ENCODE data around the gene TTLL12. TPM values are rescaled to one million over a fixed set of nuclear protein-coding genes. Genes with fewer than 3 reads are reported as not detected.

Gene TTLL12
- polyA plus RNA-seq, 1 donor (not counting 4 experiments of a cell fraction or from before 2014, with no cell fraction given) = 22.1 TPM

GRCh38 chr22:43216738-43217137 lies 29.8 kb upstream of the TTLL12 start:
- peaks cover 6% of the 10 kb centered on the region for H3K27me3 ChIP-seq (ENCODE audit: control insufficient read depth, extremely low read depth, insufficient read depth, low read length)

DNA sequence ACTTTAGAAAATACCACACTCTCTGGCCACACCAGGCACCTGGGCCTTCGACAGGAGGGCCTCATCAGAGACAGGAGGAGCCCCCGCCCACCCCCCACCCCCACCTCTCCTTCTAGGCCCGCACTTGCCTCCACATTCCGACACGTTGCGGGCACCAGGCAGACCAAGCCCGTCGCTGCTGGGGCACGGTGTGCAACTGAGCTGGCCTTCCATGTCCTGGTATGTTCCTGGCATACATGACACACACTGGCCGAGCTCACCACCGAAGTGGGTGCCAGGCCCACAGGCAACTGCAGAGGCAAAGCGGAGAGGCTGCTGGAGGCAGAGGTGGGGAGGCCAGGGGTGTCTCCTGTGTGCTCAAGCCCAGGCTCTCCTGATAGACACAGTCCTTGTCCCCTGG lies 27.0 kb upstream of the TTLL12 start:
- Histone ChIP-seq H2AFZ (ENCODE audit: control insufficient read depth, low read length) (no peak overlapping the region), H3K4me1 (ENCODE audit: control insufficient read depth, extremely low read depth, insufficient read depth, low read length) (no peaks in the 10 kb centered on the region), H4K20me1 (ENCODE audit: control insufficient read depth, extremely low read depth, insufficient read depth, low read length) (no peaks in the 10 kb centered on the region), H3K27me3 (ENCODE audit: control insufficient read depth, extremely low read depth, insufficient read depth, low read length) (no peaks in the 10 kb centered on the region), H3K36me3 (ENCODE audit: control insufficient read depth in 2 of 2, extremely low read depth in 1 of 2, insufficient read depth in 2 of 2, low read length in 2 of 2) (no peaks in the 10 kb centered on the region), H3K9me3 (ENCODE audit: control insufficient read depth, low read depth, low read length) (no peaks in the 10 kb centered on the region), H3K9ac (ENCODE audit: control insufficient read depth, extremely low read depth, insufficient read depth, low read length) (no peak overlapping the region), H3K4me2 (ENCODE audit: control insufficient read depth, extremely low read depth, insufficient read depth, low read depth, low read length) (no peak overlapping the region), H3K4me3 (ENCODE audit: control insufficient read depth in 2 of 3, extremely low read depth in 1 of 3, insufficient read depth in 2 of 3, low read depth in 1 of 3, low read length in 3 of 3) (no peak overlapping the region), H3K9me1 (ENCODE audit: control insufficient read depth, extremely low read depth, insufficient read depth, low read length) (no peaks in the 10 kb centered on the region), H3K79me2 (ENCODE audit: control insufficient read depth, insufficient read depth, low read length) (no peaks in the 10 kb centered on the region), H3K27ac (ENCODE audit: control insufficient read depth, insufficient read depth, low read length) (no peak overlapping the region)
- dilution Hi-C loops (cut with MboI; ENCODE audit: extremely low pct_ligation_motif_present, low sequenced_read_pairs) = no loop called here
- FAIRE-seq (no peak), DNase-seq (ENCODE audit: low read depth, low spot score) (no peak)
- TF ChIP-seq, protein P1, sequence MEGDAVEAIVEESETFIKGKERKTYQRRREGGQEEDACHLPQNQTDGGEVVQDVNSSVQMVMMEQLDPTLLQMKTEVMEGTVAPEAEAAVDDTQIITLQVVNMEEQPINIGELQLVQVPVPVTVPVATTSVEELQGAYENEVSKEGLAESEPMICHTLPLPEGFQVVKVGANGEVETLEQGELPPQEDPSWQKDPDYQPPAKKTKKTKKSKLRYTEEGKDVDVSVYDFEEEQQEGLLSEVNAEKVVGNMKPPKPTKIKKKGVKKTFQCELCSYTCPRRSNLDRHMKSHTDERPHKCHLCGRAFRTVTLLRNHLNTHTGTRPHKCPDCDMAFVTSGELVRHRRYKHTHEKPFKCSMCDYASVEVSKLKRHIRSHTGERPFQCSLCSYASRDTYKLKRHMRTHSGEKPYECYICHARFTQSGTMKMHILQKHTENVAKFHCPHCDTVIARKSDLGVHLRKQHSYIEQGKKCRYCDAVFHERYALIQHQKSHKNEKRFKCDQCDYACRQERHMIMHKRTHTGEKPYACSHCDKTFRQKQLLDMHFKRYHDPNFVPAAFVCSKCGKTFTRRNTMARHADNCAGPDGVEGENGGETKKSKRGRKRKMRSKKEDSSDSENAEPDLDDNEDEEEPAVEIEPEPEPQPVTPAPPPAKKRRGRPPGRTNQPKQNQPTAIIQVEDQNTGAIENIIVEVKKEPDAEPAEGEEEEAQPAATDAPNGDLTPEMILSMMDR (optimal IDR thresholded peaks at IDR 0.05 in 1 of 3, IDR thresholded peaks at IDR 0.05 in 1 of 3, conservative IDR thresholded peaks at IDR 0.05 in 1 of 3; ENCODE audit: extremely low read depth in 1 of 3, insufficient read depth in 2 of 3, low read length in 3 of 3) = no peak
- TF ChIP-seq EZH2 (IDR thresholded peaks at IDR 0.05; ENCODE audit: low read length) = no peak

More at GRCh38 chr22:43216738-43217137, 29.8 kb upstream of the TTLL12 start:
- dilution Hi-C loops (cut with MboI; ENCODE audit: extremely low pct_ligation_motif_present, low sequenced_read_pairs) = no loop called here
- Histone ChIP-seq H3K27ac (ENCODE audit: control insufficient read depth, insufficient read depth, low read length) (no peak overlapping the region), H3K36me3 (ENCODE audit: control insufficient read depth in 2 of 2, extremely low read depth in 1 of 2, insufficient read depth in 2 of 2, low read length in 2 of 2) (no peaks in the 10 kb centered on the region), H3K4me2 (ENCODE audit: control insufficient read depth, extremely low read depth, insufficient read depth, low read depth, low read length) (no peak overlapping the region), H2AFZ (ENCODE audit: control insufficient read depth, low read length) (no peak overlapping the region), H4K20me1 (ENCODE audit: control insufficient read depth, extremely low read depth, insufficient read depth, low read length) (no peaks in the 10 kb centered on the region), H3K9me1 (ENCODE audit: control insufficient read depth, extremely low read depth, insufficient read depth, low read length) (no peaks in the 10 kb centered on the region), H3K4me1 (ENCODE audit: control insufficient read depth, extremely low read depth, insufficient read depth, low read length) (no peaks in the 10 kb centered on the region), H3K79me2 (ENCODE audit: control insufficient read depth, insufficient read depth, low read length) (no peaks in the 10 kb centered on the region), H3K9ac (ENCODE audit: control insufficient read depth, extremely low read depth, insufficient read depth, low read length) (no peak overlapping the region), H3K4me3 (ENCODE audit: control insufficient read depth in 2 of 3, extremely low read depth in 1 of 3, insufficient read depth in 2 of 3, low read depth in 1 of 3, low read length in 3 of 3) (no peak overlapping the region), H3K9me3 (ENCODE audit: control insufficient read depth, low read depth, low read length) (no peaks in the 10 kb centered on the region)
- FAIRE-seq = no peak
- TF ChIP-seq, protein P1 (optimal IDR thresholded peaks at IDR 0.05 in 1 of 3, IDR thresholded peaks at IDR 0.05 in 1 of 3, conservative IDR thresholded peaks at IDR 0.05 in 1 of 3; ENCODE audit: extremely low read depth in 1 of 3, insufficient read depth in 2 of 3, low read length in 3 of 3) = no peak
- TF ChIP-seq EZH2 (IDR thresholded peaks at IDR 0.05; ENCODE audit: low read length) = no peak
- DNase-seq (ENCODE audit: low read depth, low spot score) = no peak

Data from keratinocyte (primary cell).